Stimulated activated naive CD8-positive, alpha-beta T cell treated with anti-CD3 and anti-CD28 coated beads, Interleukin-15, Interleukin-2, amounts not matched to agents 100 ng/mL and 50 ng/mL, for 24 hours (primary cell): ENCODE data around the gene CTNNA3.

Source experiments
- H3K27ac Mint-ChIP-seq: one replicate; pipeline ENCODE4 v1.8.0; 2021; ENCODE audit warnings: mild to moderate bottlenecking, mixed read lengths
- H3K27me3 Mint-ChIP-seq: one replicate; pipeline ENCODE4 v1.8.0; 2021; ENCODE audit warnings: mixed read lengths
- H3K36me3 Mint-ChIP-seq: one replicate; pipeline ENCODE4 v1.8.0; 2021; ENCODE audit warnings: low read depth, mixed read lengths
- H3K4me1 Mint-ChIP-seq: one replicate; pipeline ENCODE4 v1.8.0; 2021; ENCODE audit warnings: low read depth, mixed read lengths
- H3K4me3 Mint-ChIP-seq: one replicate; pipeline ENCODE4 v1.8.0; 2021; ENCODE audit warnings: mild to moderate bottlenecking, mixed read lengths
- H3K9me3 Mint-ChIP-seq: one replicate; pipeline ENCODE4 v1.8.0; 2021; ENCODE audit warnings: mixed read lengths

CTNNA3 gene

DNA sequence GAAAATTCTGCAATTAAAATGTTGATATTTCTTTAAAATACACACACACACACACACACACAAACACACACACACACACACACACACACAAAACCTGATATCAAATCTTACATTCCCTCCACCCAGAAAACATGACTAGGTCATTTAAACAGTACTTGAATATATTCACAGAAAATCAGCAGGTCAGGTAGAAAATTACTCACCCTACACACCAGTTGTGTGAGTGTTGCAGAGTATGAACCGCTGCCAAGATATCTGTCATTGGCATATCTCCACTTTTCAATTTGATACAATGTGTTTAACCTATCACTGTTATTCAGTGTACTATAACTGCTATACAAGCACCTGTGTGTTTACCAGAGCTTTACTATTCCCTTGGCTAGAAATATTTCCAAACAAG lies 1053.8 kb downstream of the CTNNA3 start:
- Mint-ChIP-seq H3K27ac (no peak overlapping the region), H3K27me3 (no peaks in the 10 kb centered on the region), H3K4me3 (no peak overlapping the region), H3K36me3 (no peaks in the 10 kb centered on the region), H3K9me3 (peaks cover 9% of the 10 kb centered on the region), H3K4me1 (no peaks in the 10 kb centered on the region)

DNA sequence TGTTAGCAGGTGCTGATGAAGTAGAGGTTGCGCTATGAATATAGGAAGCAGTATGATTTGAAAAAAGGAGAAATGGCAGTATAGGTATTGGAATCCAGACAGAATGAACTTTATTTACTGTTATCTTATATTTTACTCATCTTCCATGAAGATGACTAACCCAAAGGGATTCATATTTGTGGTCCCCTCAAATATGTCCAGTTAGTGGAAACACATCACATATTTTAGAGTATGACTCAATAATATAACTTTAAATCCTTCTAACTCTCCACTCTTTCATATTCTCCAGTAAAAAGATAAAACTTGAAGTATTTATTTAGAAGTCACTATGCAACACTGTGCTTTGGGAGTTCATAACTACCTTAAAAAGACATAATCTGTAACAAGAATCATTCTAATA lies 1056.6 kb downstream of the CTNNA3 start:
- Mint-ChIP-seq H3K4me1 (no peaks in the 10 kb centered on the region), H3K36me3 (no peaks in the 10 kb centered on the region), H3K27me3 (no peaks in the 10 kb centered on the region), H3K4me3 (no peak overlapping the region), H3K9me3 (peaks cover 4% of the 10 kb centered on the region), H3K27ac (no peak overlapping the region)

DNA sequence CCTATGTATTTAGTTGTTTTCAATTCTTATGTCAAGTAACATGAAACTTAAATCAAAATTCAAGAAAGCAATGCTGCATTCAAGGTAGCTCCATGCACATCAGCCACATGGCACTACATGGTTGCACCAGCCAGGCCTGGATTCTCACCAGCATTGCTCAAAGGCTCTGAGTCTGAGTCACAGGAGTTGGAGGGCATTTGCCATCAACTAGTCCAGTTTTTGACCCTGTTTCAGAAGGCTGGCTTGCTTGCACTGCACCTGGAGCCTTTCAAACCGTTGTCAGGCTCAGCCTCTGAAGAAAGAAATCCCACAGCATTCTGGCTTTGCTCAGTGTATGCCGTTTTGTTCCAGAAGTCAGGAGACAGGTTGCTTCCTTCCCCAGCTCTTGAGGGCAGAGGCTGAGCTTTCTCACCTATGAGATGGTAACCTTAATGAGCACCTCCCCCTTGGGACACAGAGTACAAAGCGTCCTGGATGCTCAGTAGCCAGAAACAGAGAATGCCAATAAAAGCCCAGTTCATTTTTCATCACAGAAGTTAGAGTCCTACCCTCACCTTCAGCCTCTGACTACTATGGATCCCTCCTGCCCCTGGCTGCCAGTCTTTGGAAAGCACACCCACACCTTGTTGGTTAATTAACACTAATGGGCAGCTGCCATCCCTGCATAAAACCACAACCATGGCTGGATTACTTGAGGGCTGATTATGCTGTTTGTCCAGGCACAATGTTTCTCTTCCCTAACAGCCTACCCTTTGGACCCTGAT lies 1058.5 kb downstream of the CTNNA3 start:
- Mint-ChIP-seq H3K36me3 (no peaks in the 10 kb centered on the region), H3K27me3 (no peaks in the 10 kb centered on the region), H3K27ac (no peak overlapping the region), H3K4me1 (no peaks in the 10 kb centered on the region), H3K9me3 (peaks cover 4% of the 10 kb centered on the region), H3K4me3 (no peak overlapping the region)

DNA sequence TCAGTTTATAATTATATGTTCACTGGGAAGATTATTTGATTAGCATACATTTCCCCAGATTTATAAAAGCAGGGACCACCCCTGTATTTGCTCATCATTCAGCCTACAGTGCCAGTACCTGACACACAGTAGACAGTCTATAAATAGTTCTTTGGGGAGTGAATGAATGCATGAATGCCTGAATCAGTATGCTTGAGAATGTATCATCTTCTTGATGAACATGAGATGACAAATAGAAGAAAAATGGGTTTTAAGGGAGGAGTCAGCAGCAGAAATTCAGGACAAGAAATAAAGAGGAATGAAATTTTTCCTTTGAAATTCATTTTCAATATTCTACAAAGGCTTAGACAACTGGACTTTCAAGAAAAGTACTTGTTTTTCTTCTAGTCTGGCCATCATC lies 1066.0 kb downstream of the CTNNA3 start:
- H3K27ac Mint-ChIP-seq: no peak overlapping the region
- H3K4me3 Mint-ChIP-seq: no peak overlapping the region
- no peaks in the 10 kb centered on the region for H3K36me3 Mint-ChIP-seq
- H3K4me1 Mint-ChIP-seq: no peaks in the 10 kb centered on the region
- no peaks in the 10 kb centered on the region for H3K27me3 Mint-ChIP-seq
- peaks cover 13% of the 10 kb centered on the region for H3K9me3 Mint-ChIP-seq

DNA sequence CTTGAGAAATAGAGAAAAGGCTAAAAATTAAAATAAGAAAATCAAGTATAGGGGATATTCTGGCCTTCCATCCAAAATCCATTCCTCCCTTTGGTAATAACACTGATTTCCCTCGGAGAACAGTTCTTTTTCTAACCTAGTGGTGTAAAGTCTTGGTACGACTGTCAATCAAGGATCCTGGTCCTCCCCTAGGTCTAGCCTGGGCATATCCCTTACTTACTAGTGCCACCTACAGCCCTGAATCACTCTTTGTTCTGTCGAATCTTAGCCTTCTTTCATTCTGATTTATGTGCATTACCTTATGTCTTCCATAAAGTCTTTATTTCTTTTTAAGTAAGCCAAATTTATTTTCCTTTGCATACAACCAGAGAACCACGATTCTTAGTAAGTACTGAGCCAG lies 1068.8 kb downstream of the CTNNA3 start:
- no peak overlapping the region for H3K4me3 Mint-ChIP-seq
- H3K27me3 Mint-ChIP-seq: no peaks in the 10 kb centered on the region
- H3K27ac Mint-ChIP-seq: no peak overlapping the region
- H3K4me1 Mint-ChIP-seq: no peaks in the 10 kb centered on the region
- no peaks in the 10 kb centered on the region for H3K36me3 Mint-ChIP-seq
- peaks cover 13% of the 10 kb centered on the region for H3K9me3 Mint-ChIP-seq

DNA sequence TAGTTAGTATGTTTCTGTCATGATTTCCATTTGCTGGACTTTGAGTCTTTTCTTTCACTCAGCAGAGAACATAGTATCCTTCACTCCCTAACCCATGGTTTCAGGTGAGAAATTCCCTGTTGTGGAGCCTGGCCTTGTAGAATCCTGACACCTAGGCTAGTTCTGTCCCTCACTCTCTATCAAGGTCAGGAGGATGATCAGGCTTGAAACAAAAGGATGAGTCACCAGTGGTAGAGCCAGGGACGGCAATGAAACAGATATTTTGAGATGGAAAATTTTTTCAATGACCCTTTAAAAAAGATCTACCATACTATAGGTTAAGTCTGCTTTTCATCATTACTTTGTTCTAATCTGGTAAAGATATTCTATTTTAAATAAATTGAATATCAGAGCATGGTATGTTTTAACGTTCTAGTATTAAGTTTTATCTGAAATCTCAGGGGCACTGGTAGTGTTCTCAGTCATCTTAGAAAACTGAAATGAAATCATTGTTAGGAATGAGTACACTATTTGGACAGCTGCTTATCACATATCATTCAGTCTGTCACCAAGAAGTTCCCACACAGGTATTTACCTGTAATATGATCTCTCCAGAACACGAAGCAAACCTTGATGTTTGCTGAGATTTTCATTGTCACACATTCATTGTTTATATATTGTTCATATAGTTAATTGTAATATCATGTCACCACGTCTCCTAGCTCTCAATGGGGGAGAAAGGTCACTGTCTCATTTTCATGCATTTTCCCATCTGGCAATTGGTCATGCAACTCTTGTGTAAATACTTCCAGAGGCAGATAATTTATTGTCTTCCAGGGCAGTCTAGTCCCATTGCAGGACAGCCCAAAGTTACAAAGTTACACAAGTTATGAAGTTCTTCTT lies 1070.0 kb downstream of the CTNNA3 start:
- peaks cover 13% of the 10 kb centered on the region for H3K9me3 Mint-ChIP-seq
- H3K4me3 Mint-ChIP-seq: no peak overlapping the region
- no peak overlapping the region for H3K27ac Mint-ChIP-seq
- no peaks in the 10 kb centered on the region for H3K36me3 Mint-ChIP-seq
- H3K4me1 Mint-ChIP-seq: no peaks in the 10 kb centered on the region
- H3K27me3 Mint-ChIP-seq: no peaks in the 10 kb centered on the region

DNA sequence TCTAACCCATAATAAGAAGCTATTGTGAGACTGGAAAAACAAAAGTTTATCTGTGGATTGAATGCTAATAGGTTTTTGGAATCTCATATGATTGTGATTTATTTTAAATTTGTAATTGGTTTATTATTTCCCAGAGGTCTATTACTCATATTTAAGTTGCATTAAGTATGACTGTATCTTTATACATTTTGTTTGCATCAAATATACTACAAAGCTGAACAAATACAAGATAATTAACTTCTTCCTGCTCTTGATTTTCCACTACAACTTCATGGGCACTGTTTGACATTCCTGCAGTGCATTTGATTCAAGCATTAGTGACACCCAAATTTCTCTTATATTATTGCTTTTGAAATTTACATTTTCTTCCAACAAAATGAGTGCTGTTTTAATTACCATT lies 1073.9 kb downstream of the CTNNA3 start:
- H3K4me1 Mint-ChIP-seq: no peaks in the 10 kb centered on the region
- no peak overlapping the region for H3K27ac Mint-ChIP-seq
- H3K4me3 Mint-ChIP-seq: no peak overlapping the region
- H3K9me3 Mint-ChIP-seq: peaks cover 3% of the 10 kb centered on the region
- no peaks in the 10 kb centered on the region for H3K36me3 Mint-ChIP-seq
- no peaks in the 10 kb centered on the region for H3K27me3 Mint-ChIP-seq

DNA sequence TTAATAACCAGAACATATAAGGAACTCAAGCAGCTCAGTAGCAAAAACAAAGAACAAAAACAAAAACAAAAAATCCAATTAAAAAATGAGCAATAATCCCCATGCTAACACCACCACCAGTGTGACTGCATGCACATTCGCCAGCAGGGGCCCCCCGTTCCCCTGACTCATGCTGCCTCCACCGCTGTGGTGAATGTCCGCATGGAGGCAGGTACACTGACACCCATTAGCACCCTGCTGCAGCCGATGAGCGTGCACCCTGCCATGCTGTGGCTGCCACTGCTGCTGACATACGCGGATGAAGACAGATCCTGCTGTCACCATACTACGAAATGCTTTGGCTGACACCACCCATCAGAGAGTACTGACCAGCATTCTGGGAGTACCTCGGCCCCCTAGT lies 1091.8 kb downstream of the CTNNA3 start:
- Mint-ChIP-seq H3K4me1 (no peaks in the 10 kb centered on the region), H3K27ac (no peak overlapping the region), H3K27me3 (no peaks in the 10 kb centered on the region), H3K36me3 (no peaks in the 10 kb centered on the region), H3K9me3 (peaks cover 40% of the 10 kb centered on the region), H3K4me3 (no peak overlapping the region)

DNA sequence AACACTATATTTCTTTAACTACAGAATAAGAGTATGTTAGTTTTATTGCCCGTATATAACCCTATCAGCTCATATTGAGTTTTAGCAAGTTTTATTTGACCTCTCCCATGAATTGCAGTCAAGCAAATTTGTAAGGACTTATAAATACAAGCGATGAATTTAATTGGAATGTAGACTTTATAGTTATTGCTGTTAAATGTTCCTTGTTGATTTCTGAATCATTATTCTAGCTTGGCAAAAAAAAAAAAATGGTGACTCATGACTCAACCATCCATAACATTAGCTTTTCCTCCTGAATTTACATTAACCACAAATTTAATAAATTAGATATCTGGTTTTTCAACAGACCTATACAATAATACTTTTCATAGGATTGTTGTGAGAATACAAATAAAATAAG lies 1104.1 kb downstream of the CTNNA3 start:
- Mint-ChIP-seq H3K27ac (no peak overlapping the region), H3K27me3 (no peaks in the 10 kb centered on the region), H3K4me1 (no peaks in the 10 kb centered on the region), H3K36me3 (no peaks in the 10 kb centered on the region), H3K9me3 (peaks cover 10% of the 10 kb centered on the region), H3K4me3 (no peak overlapping the region)

DNA sequence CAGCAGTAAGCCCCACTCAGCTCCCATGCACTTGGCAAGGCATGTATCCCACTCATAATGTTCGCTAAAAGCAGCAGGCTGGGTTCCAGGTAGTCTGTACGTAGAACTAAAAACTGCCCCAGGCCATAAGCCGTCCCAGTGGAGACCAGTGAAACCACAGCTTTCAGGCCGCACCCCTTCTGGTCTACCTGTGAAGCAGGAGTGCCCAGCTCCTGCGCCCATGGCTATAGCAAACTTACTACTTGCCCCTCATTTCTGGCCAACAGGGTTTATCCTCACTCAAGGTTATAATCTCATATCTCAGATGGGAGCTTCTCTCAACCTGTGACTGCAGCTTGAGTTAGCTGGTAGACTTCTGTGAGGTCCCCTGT lies 1108.3 kb downstream of the CTNNA3 start:
- Mint-ChIP-seq H3K4me1 (no peaks in the 10 kb centered on the region), H3K9me3 (no peaks in the 10 kb centered on the region), H3K27me3 (no peaks in the 10 kb centered on the region), H3K27ac (no peak overlapping the region), H3K4me3 (no peak overlapping the region), H3K36me3 (no peaks in the 10 kb centered on the region)

DNA sequence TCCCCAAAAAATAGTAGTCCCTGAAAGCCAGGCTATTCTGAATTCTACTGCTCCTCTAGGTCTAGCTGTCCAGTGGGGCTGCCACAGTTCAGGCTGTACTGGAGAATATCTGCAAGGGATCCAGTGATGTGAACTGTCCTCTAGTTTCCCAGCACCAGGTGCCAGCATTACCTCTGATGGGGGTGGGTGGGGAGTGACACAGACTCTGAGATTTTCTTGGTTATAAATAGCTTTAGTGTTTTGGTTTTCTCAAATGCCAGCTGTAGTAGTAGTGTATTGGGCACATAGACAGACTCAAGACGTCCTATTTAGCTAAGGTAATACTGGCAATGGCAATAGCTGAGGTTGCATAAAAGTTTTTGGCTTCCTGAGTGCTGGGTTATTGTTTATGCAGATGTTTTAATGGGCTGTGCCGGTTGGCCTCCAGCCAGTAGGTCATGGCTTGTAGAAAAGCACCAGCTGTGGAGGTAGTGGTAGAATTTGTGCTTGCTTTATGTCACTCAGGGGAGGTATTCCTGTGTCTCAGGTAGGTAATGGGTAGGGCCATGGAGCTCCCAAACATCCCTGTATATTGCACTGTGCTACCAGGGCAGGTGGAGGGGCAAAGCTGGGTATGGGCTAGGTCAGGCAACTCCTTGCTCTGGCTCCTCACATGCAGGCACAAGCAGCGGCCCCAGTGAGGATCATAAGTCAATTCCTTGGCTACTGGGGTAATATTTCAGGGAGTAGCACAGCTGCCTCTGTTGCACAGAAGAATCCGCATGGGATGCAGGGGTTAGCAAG lies 1108.9 kb downstream of the CTNNA3 start:
- Mint-ChIP-seq H3K36me3 (no peaks in the 10 kb centered on the region), H3K4me1 (no peaks in the 10 kb centered on the region), H3K27ac (no peak overlapping the region), H3K27me3 (no peaks in the 10 kb centered on the region), H3K4me3 (no peak overlapping the region), H3K9me3 (no peaks in the 10 kb centered on the region)

DNA sequence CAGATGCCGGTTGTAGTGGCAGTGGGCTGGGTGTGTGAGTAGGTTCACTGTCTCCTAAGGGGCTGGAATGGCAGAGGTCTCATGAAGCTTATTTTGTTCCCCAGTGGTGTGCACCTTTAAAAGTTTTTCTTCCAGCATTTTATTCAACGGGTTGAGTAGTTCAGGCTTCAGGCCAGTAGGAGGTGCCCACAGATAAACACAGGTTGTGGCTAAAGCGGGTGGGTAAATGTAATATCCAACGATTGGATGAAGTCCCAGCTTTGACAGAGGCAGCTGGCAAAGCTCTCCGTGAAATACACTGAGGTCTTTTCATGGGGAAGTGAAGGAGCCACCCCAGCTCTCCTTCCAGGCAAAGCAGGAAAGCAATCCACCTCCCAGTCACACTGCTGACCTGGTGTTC lies 1109.9 kb downstream of the CTNNA3 start:
- Mint-ChIP-seq H3K9me3 (no peaks in the 10 kb centered on the region), H3K4me3 (no peak overlapping the region), H3K36me3 (no peaks in the 10 kb centered on the region), H3K27me3 (no peaks in the 10 kb centered on the region), H3K4me1 (no peaks in the 10 kb centered on the region), H3K27ac (no peak overlapping the region)

DNA sequence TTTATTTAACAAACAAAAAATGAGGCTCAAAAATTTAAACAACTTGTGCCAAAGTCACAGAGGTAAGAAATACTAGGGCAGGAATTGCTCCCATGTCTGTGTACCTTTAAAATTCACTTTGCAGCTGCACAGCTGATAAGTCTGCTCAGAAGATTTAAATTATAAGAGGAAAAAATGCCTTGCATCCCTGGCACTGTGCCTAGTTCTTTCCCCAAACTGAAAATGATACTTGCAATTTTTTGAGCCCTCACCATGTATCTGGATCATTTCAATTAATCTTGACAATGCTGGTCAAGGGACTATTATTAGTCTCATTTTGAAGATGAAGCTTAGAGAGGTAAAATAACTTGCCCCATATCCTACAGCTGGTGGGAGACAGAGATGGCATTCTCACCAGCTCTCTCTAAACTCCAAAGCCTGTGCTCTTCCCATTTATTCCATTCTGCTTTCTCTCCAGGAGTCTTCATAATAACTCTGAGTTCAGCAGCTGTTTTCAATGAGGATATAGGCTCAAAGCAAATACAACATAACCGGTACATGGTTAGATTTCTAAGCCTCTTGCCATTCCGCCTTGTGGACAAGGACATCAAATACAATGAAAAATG lies 1120.6 kb downstream of the CTNNA3 start:
- H3K9me3 Mint-ChIP-seq: no peaks in the 10 kb centered on the region

DNA sequence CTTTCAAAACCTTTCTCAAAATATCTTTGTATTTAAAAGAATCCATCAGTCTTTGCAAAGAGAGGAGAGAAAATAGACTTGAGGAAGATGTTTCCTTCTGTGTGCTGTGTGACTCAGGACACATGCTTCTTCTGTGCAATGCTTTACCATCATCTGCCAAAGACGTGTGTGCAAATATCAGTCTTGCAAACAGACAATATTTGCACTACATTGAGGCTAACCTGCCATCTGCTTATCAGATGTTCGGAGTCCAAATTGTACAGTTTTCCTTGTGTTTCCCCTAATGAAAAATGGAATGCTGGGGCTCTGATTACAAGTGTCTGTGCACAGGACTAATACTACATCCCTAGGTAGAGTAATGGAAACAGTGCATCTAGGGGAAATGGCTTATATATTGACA lies 1123.3 kb downstream of the CTNNA3 start:
- Mint-ChIP-seq H3K27me3 (no peaks in the 10 kb centered on the region), H3K27ac (no peak overlapping the region), H3K9me3 (no peaks in the 10 kb centered on the region), H3K4me3 (no peak overlapping the region), H3K4me1 (no peaks in the 10 kb centered on the region), H3K36me3 (no peaks in the 10 kb centered on the region)

More for the DNA sequence above, 1120.6 kb downstream of the CTNNA3 start:
- H3K4me3 Mint-ChIP-seq: no peak overlapping the region
- H3K27ac Mint-ChIP-seq: no peak overlapping the region
- no peaks in the 10 kb centered on the region for H3K27me3 Mint-ChIP-seq
- no peaks in the 10 kb centered on the region for H3K4me1 Mint-ChIP-seq
- no peaks in the 10 kb centered on the region for H3K36me3 Mint-ChIP-seq

DNA sequence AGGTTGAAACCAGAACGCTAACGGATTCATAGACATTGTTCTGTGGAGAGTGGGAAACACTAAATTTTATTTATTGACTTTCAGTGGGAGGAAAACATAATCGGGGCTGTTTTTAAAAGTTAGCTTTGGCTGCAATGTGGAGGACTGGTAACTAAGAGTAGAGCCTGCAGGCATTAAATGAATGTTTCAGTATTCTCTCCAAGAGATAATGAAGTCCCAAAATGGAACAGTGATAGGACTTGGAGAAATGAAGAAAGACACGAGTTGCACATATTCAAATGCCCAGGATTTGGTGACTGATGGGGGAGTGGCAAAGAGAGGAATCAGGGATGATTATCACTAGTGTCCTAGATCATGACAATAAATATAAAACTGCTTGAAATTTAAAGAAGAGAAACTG lies 1130.0 kb downstream of the CTNNA3 start:
- Mint-ChIP-seq H3K4me1 (no peaks in the 10 kb centered on the region), H3K36me3 (no peaks in the 10 kb centered on the region), H3K27me3 (no peaks in the 10 kb centered on the region), H3K4me3 (no peak overlapping the region), H3K9me3 (peaks cover 4% of the 10 kb centered on the region), H3K27ac (no peak overlapping the region)
